Measurements from ENCODE around the gene ADAMTSL3.

Gene ADAMTSL3

GRCh38 chr15:83714939-83715628, 61.2 kb downstream of the ADAMTSL3 start:
- no peak overlapping the region for H2AK5ac ChIP-seq (ENCODE audit: low read length)
- H4K8ac ChIP-seq (ENCODE audit: low read depth, low read length), result no peak overlapping the region
- no peak for DNase-seq
- no peak overlapping the region for H3K56ac ChIP-seq (ENCODE audit: low read length)
- H3K9ac ChIP-seq (ENCODE audit: low read length), result no peak overlapping the region
- no peak overlapping the region for H4K5ac ChIP-seq (ENCODE audit: low read length)
- no peak overlapping the region for H3K18ac ChIP-seq (ENCODE audit: low read length)
- no peak overlapping the region for H3K23ac ChIP-seq (ENCODE audit: low read length)
- no peak overlapping the region for H2BK15ac ChIP-seq (replicated peaks; ENCODE audit: low read depth)
- no peak overlapping the region for H3K4me2 ChIP-seq (ENCODE audit: low read length)
- H3K27me3 ChIP-seq (ENCODE audit: insufficient read depth, low read length, poor library complexity), result no peaks in the 10 kb centered on the region
- H3K4me1 ChIP-seq (ENCODE audit: control insufficient read depth, low read depth, low read length), result no peaks in the 10 kb centered on the region
- no peaks in the 10 kb centered on the region for H3K79me1 ChIP-seq (ENCODE audit: low read length)
- H3K36me3 ChIP-seq (ENCODE audit: control insufficient read depth, insufficient read depth, low read length), result no peaks in the 10 kb centered on the region
- H2BK120ac ChIP-seq (ENCODE audit: low read depth, low read length), result no peak overlapping the region
- no peaks in the 10 kb centered on the region for H3K79me2 ChIP-seq (ENCODE audit: control insufficient read depth, insufficient read depth, low read length)
- no peak overlapping the region for H2BK5ac ChIP-seq (ENCODE audit: low read length)
- no peak overlapping the region for H3K27ac ChIP-seq (ENCODE audit: low read depth, low read length)
- H3K4ac ChIP-seq (ENCODE audit: low read depth, low read length), result no peak overlapping the region
- no peak overlapping the region for H3K4me3 ChIP-seq (ENCODE audit: low read length)

GRCh38 chr15:83716605-83717004, 62.7 kb downstream of the ADAMTSL3 start:
- no peak for DNase-seq
- Histone ChIP-seq H2AK5ac (ENCODE audit: low read length) (no peak overlapping the region), H3K23ac (ENCODE audit: low read length) (no peak overlapping the region), H3K9ac (ENCODE audit: low read length) (no peak overlapping the region), H3K4me2 (ENCODE audit: low read length) (no peak overlapping the region), H2BK120ac (ENCODE audit: low read depth, low read length) (no peak overlapping the region), H4K5ac (ENCODE audit: low read length) (no peak overlapping the region), H3K4me3 (ENCODE audit: low read length) (no peak overlapping the region), H3K27me3 (ENCODE audit: insufficient read depth, low read length, poor library complexity) (no peaks in the 10 kb centered on the region), H3K56ac (ENCODE audit: low read length) (no peak overlapping the region), H3K79me2 (ENCODE audit: control insufficient read depth, insufficient read depth, low read length) (no peaks in the 10 kb centered on the region), H2BK5ac (ENCODE audit: low read length) (no peak overlapping the region), H3K4ac (ENCODE audit: low read depth, low read length) (no peak overlapping the region), H3K4me1 (ENCODE audit: control insufficient read depth, low read depth, low read length) (no peaks in the 10 kb centered on the region), H4K8ac (ENCODE audit: low read depth, low read length) (no peak overlapping the region), H2BK15ac (replicated peaks; ENCODE audit: low read depth) (no peak overlapping the region), H3K36me3 (ENCODE audit: control insufficient read depth, insufficient read depth, low read length) (no peaks in the 10 kb centered on the region), H3K79me1 (ENCODE audit: low read length) (no peaks in the 10 kb centered on the region), H3K27ac (ENCODE audit: low read depth, low read length) (no peak overlapping the region), H3K18ac (ENCODE audit: low read length) (no peak overlapping the region)
- WGBS (ENCODE audit: extremely low coverage, insufficient coverage, low lambda C conversion rate), result no CpG with 5 or more reads among the region's 3 CpGs

GRCh38 chr15:83717010-83717409, 63.1 kb downstream of the ADAMTSL3 start:
- no peaks in the 10 kb centered on the region for H3K79me2 ChIP-seq (ENCODE audit: control insufficient read depth, insufficient read depth, low read length)
- H3K36me3 ChIP-seq (ENCODE audit: control insufficient read depth, insufficient read depth, low read length), result no peaks in the 10 kb centered on the region
- H3K18ac ChIP-seq (ENCODE audit: low read length), result no peak overlapping the region
- no peak overlapping the region for H3K27ac ChIP-seq (ENCODE audit: low read depth, low read length)
- H3K9ac ChIP-seq (ENCODE audit: low read length), result no peak overlapping the region
- H4K8ac ChIP-seq (ENCODE audit: low read depth, low read length), result no peak overlapping the region
- H3K4me2 ChIP-seq (ENCODE audit: low read length), result no peak overlapping the region
- no peak overlapping the region for H2BK5ac ChIP-seq (ENCODE audit: low read length)
- H3K4ac ChIP-seq (ENCODE audit: low read depth, low read length), result no peak overlapping the region
- H3K4me1 ChIP-seq (ENCODE audit: control insufficient read depth, low read depth, low read length), result no peaks in the 10 kb centered on the region
- no peak overlapping the region for H2AK5ac ChIP-seq (ENCODE audit: low read length)
- no peak overlapping the region for H2BK120ac ChIP-seq (ENCODE audit: low read depth, low read length)
- no peaks in the 10 kb centered on the region for H3K27me3 ChIP-seq (ENCODE audit: insufficient read depth, low read length, poor library complexity)
- H3K56ac ChIP-seq (ENCODE audit: low read length), result no peak overlapping the region
- H3K79me1 ChIP-seq (ENCODE audit: low read length), result no peaks in the 10 kb centered on the region
- no peak overlapping the region for H2BK15ac ChIP-seq (replicated peaks; ENCODE audit: low read depth)
- H3K23ac ChIP-seq (ENCODE audit: low read length), result no peak overlapping the region
- H4K5ac ChIP-seq (ENCODE audit: low read length), result no peak overlapping the region
- no peak for DNase-seq
- no peak overlapping the region for H3K4me3 ChIP-seq (ENCODE audit: low read length)

DNA sequence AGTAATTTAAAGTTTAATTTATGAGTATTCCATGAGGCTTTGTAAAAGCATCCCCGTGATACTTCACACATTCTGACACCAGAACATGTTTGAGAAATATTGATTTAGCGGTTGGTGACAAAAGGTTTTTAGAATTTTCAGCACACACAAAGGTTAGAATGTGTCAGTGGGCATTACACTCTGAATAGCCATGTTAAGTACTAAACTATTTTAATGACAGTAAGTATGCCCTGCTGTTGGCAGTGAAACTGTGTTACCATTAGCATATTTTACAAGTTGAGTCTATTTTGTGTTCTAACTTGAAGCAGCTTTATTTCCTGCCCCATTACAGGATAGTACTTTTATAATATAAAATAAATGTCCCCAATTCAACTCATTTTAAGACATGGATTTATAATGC, 66.5 kb downstream of the ADAMTSL3 start:
- no peak overlapping the region for H2BK5ac ChIP-seq (ENCODE audit: low read length)
- no peak overlapping the region for H3K18ac ChIP-seq (ENCODE audit: low read length)
- no peak overlapping the region for H2BK15ac ChIP-seq (replicated peaks; ENCODE audit: low read depth)
- H2AK5ac ChIP-seq (ENCODE audit: low read length), result no peak overlapping the region
- H3K4me2 ChIP-seq (ENCODE audit: low read length), result no peak overlapping the region
- H3K23ac ChIP-seq (ENCODE audit: low read length), result no peak overlapping the region
- no peak overlapping the region for H3K9ac ChIP-seq (ENCODE audit: low read length)
- no peaks in the 10 kb centered on the region for H3K27me3 ChIP-seq (ENCODE audit: insufficient read depth, low read length, poor library complexity)
- H2BK120ac ChIP-seq (ENCODE audit: low read depth, low read length), result no peak overlapping the region
- no peak overlapping the region for H4K8ac ChIP-seq (ENCODE audit: low read depth, low read length)
- DNase-seq, result no peak
- no peaks in the 10 kb centered on the region for H3K79me1 ChIP-seq (ENCODE audit: low read length)
- H3K36me3 ChIP-seq (ENCODE audit: control insufficient read depth, insufficient read depth, low read length), result no peaks in the 10 kb centered on the region
- H3K27ac ChIP-seq (ENCODE audit: low read depth, low read length), result no peak overlapping the region
- no peak overlapping the region for H4K5ac ChIP-seq (ENCODE audit: low read length)
- H3K4me3 ChIP-seq (ENCODE audit: low read length), result no peak overlapping the region
- H3K79me2 ChIP-seq (ENCODE audit: control insufficient read depth, insufficient read depth, low read length), result no peaks in the 10 kb centered on the region
- no peak overlapping the region for H3K56ac ChIP-seq (ENCODE audit: low read length)
- no peaks in the 10 kb centered on the region for H3K4me1 ChIP-seq (ENCODE audit: control insufficient read depth, low read depth, low read length)
- H3K4ac ChIP-seq (ENCODE audit: low read depth, low read length), result no peak overlapping the region
- WGBS (ENCODE audit: extremely low coverage, insufficient coverage, low lambda C conversion rate), result no CpG with 5 or more reads among the region's 2 CpGs

DNA sequence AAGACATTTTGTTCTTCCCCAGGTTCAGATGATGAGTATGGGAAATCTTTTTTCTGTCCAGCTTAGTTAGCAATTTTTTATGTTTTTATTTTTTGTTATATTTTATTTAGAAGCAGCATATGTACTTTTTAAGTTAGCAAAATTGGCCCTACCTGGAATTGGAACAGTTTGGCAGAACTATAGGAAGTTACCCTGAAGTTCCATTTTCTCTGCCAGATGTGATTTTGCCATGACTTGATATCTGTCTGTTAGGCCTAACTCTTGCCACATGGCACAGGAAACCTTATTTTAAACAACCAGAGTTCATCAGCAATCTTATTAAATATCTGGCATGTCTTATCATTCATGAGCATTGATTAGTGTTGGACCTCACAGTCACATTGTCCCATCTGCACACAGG, 67.1 kb downstream of the ADAMTSL3 start:
- Histone ChIP-seq H4K5ac (ENCODE audit: low read length) (no peak overlapping the region), H3K27me3 (ENCODE audit: insufficient read depth, low read length, poor library complexity) (no peaks in the 10 kb centered on the region), H3K27ac (ENCODE audit: low read depth, low read length) (no peak overlapping the region), H3K23ac (ENCODE audit: low read length) (no peak overlapping the region), H3K4me2 (ENCODE audit: low read length) (no peak overlapping the region), H2BK15ac (replicated peaks; ENCODE audit: low read depth) (no peak overlapping the region), H3K79me2 (ENCODE audit: control insufficient read depth, insufficient read depth, low read length) (no peaks in the 10 kb centered on the region), H3K56ac (ENCODE audit: low read length) (no peak overlapping the region), H2BK5ac (ENCODE audit: low read length) (no peak overlapping the region), H3K79me1 (ENCODE audit: low read length) (no peaks in the 10 kb centered on the region), H2AK5ac (ENCODE audit: low read length) (no peak overlapping the region), H3K9ac (ENCODE audit: low read length) (no peak overlapping the region), H3K18ac (ENCODE audit: low read length) (no peak overlapping the region), H3K4me3 (ENCODE audit: low read length) (no peak overlapping the region), H3K4me1 (ENCODE audit: control insufficient read depth, low read depth, low read length) (no peaks in the 10 kb centered on the region), H3K4ac (ENCODE audit: low read depth, low read length) (no peak overlapping the region), H4K8ac (ENCODE audit: low read depth, low read length) (no peak overlapping the region), H2BK120ac (ENCODE audit: low read depth, low read length) (no peak overlapping the region), H3K36me3 (ENCODE audit: control insufficient read depth, insufficient read depth, low read length) (no peaks in the 10 kb centered on the region)
- DNase-seq, result no peak

GRCh38 chr15:83721981-83722380, 68.1 kb downstream of the ADAMTSL3 start:
- H3K27ac ChIP-seq (ENCODE audit: low read depth, low read length), result no peak overlapping the region
- no peak overlapping the region for H2BK15ac ChIP-seq (replicated peaks; ENCODE audit: low read depth)
- no peaks in the 10 kb centered on the region for H3K79me1 ChIP-seq (ENCODE audit: low read length)
- no peak overlapping the region for H2BK5ac ChIP-seq (ENCODE audit: low read length)
- H4K8ac ChIP-seq (ENCODE audit: low read depth, low read length), result no peak overlapping the region
- no peak overlapping the region for H2AK5ac ChIP-seq (ENCODE audit: low read length)
- no peak overlapping the region for H3K4me3 ChIP-seq (ENCODE audit: low read length)
- DNase-seq, result no peak
- H4K5ac ChIP-seq (ENCODE audit: low read length), result no peak overlapping the region
- no peak overlapping the region for H3K4me2 ChIP-seq (ENCODE audit: low read length)
- no peak overlapping the region for H3K23ac ChIP-seq (ENCODE audit: low read length)
- no peaks in the 10 kb centered on the region for H3K4me1 ChIP-seq (ENCODE audit: control insufficient read depth, low read depth, low read length)
- no peak overlapping the region for H3K9ac ChIP-seq (ENCODE audit: low read length)
- H3K56ac ChIP-seq (ENCODE audit: low read length), result no peak overlapping the region
- no peaks in the 10 kb centered on the region for H3K27me3 ChIP-seq (ENCODE audit: insufficient read depth, low read length, poor library complexity)
- H3K79me2 ChIP-seq (ENCODE audit: control insufficient read depth, insufficient read depth, low read length), result no peaks in the 10 kb centered on the region
- no peak overlapping the region for H2BK120ac ChIP-seq (ENCODE audit: low read depth, low read length)
- no peak overlapping the region for H3K4ac ChIP-seq (ENCODE audit: low read depth, low read length)
- WGBS (ENCODE audit: extremely low coverage, insufficient coverage, low lambda C conversion rate), result no CpG with 5 or more reads among the region's 3 CpGs
- H3K36me3 ChIP-seq (ENCODE audit: control insufficient read depth, insufficient read depth, low read length), result no peaks in the 10 kb centered on the region
- no peak overlapping the region for H3K18ac ChIP-seq (ENCODE audit: low read length)
